ENCODE results near the gene LYPD1.

GRCh38 chr2:132665401-132666140, 4.4 kb downstream of the LYPD1 start:
- TF ChIP-seq POLR2A (IDR thresholded peaks at IDR 0.05; ENCODE audit: low read length), result no peak
- TF ChIP-seq GATA1 (IDR thresholded peaks at IDR 0.05; ENCODE audit: low read depth, low read length), result no peak

Data from erythroblast (primary cell).